Activated T-helper 17 cell treated with anti-CD3 and anti-CD28 coated beads, Interleukin-2, amount 50 U/mL, for 72 hours (primary cell): Measurements from ENCODE around the gene SENP6. TPM values are rescaled to one million over a fixed set of nuclear protein-coding genes. Genes with fewer than 3 reads are reported as not detected.
"Not testable (repeated sequence)": the region's sequence is repeated elsewhere in the genome, so short reads cannot be mapped to it uniquely, and the experiment has no call there.

Source experiments
- ATAC-seq: fragments of 150-1000 bp; cut with Tn5 transposase; replicated peaks from 2 replicates; pipeline ENCODE4 v1.10.0; 2021; ENCODE audit warnings: mild to moderate bottlenecking, moderate library complexity
- H3K27ac Mint-ChIP-seq: one replicate; pipeline ENCODE4 v1.8.0; 2022; ENCODE audit warnings: mixed read lengths
- H3K27me3 Mint-ChIP-seq: one replicate; pipeline ENCODE4 v1.8.0; 2022; ENCODE audit warnings: mixed read lengths
- H3K36me3 Mint-ChIP-seq: one replicate; pipeline ENCODE4 v1.8.0; 2022; ENCODE audit warnings: low read depth, mild to moderate bottlenecking, mixed read lengths
- H3K4me1 Mint-ChIP-seq: one replicate; pipeline ENCODE4 v1.8.0; 2022; ENCODE audit warnings: mixed read lengths
- H3K4me3 Mint-ChIP-seq: one replicate; pipeline ENCODE4 v1.8.0; 2022; ENCODE audit warnings: mild to moderate bottlenecking, mixed read lengths
- H3K9me3 Mint-ChIP-seq: one replicate; pipeline ENCODE4 v1.8.0; 2022; ENCODE audit warnings: mixed read lengths
- total RNA-seq, 2 donors: library from RNA; stranded (reverse); gene quantifications; one replicate each; pipeline ENCODE4 v1.2.3, GENCODE V29; 2022

The SENP6 gene, protein sequence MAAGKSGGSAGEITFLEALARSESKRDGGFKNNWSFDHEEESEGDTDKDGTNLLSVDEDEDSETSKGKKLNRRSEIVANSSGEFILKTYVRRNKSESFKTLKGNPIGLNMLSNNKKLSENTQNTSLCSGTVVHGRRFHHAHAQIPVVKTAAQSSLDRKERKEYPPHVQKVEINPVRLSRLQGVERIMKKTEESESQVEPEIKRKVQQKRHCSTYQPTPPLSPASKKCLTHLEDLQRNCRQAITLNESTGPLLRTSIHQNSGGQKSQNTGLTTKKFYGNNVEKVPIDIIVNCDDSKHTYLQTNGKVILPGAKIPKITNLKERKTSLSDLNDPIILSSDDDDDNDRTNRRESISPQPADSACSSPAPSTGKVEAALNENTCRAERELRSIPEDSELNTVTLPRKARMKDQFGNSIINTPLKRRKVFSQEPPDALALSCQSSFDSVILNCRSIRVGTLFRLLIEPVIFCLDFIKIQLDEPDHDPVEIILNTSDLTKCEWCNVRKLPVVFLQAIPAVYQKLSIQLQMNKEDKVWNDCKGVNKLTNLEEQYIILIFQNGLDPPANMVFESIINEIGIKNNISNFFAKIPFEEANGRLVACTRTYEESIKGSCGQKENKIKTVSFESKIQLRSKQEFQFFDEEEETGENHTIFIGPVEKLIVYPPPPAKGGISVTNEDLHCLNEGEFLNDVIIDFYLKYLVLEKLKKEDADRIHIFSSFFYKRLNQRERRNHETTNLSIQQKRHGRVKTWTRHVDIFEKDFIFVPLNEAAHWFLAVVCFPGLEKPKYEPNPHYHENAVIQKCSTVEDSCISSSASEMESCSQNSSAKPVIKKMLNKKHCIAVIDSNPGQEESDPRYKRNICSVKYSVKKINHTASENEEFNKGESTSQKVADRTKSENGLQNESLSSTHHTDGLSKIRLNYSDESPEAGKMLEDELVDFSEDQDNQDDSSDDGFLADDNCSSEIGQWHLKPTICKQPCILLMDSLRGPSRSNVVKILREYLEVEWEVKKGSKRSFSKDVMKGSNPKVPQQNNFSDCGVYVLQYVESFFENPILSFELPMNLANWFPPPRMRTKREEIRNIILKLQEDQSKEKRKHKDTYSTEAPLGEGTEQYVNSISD
- 10 to 100 TPM; 60.0 to 68.3 TPM for total RNA-seq

DNA sequence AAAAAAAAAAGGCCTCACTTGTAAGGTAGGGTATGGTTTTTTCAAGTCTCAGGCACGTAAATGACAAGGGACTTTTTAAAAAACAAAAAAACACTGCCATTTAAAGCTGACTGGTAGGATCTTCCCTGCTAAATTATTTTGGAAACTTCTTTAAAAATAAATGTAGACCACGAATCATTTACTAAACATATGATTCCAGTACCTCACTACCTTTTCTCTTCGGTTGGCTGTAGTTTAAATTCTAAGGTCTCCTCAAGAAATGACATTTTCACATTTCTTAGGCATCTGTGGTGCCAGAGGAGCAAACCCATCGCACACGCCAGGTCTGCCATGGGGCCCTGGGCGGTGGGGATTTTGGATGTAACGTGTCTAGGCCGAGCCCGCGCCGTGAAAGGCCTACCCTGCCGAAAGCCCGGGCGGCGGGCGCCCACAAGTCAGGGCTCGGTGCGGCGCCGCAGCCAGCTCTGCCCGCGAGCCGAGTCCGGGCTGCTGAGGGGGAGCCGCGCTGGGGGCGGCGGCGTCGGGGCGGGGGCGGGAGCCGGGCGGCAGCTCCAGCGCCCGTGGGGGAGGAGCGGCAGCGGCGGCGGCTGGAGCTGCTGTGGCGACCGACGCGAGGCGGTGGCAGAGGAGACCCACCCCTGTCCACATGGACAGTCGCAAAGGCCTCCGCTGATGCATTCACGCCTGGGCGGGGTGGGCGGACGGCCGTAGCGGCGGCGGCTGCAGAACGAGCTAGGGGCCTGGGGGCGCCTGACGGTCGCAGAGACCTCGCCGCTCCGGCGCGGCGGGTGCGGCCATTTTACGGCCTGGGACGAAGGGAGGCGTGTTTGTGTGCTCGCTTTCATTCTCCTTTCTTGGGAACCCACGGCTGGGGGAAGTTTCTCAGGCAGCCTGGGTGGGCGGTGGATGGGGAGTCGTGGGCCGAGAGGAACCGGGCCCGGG is at the start of gene SENP6:
SENP6 (plus strand) TSS at position 577 of the 942 bp plus-strand sequence. CDS start 645 bp downstream, outside the sequence.
- H3K27me3 Mint-ChIP-seq = no peaks in the 10 kb centered on the region
- peak; percentile 76 for ATAC-seq
- peak within 1 kb of the TSS; percentile 94 for H3K4me3 Mint-ChIP-seq
- peak within 1 kb of the TSS; percentile 96 for H3K27ac Mint-ChIP-seq
- H3K4me1 Mint-ChIP-seq = peaks cover 40% of the 10 kb centered on the region
- H3K9me3 Mint-ChIP-seq = no peaks in the 10 kb centered on the region
- peaks cover 13% of the 10 kb centered on the region for H3K36me3 Mint-ChIP-seq

DNA sequence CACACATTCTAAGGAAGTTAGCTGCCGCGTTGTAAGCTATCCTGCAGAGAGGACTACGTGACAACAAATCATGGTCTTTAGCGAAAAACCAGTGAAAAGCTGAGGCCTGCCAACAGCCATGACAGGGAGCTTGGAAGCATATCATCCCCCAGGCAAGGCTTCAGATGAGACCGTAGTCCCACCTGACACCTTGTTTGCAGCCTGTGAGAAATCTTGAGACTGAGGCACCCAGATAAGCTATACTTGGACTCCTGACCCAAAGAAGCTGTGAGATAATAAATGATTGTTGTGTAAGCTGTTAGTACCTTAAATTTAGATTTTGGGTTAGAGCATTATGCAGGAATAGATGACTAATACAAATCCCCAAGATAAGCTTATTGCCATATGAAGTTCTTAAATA is 45.4 kb upstream of the SENP6 start:
- H3K4me1 Mint-ChIP-seq = peaks cover 5% of the 10 kb centered on the region
- H3K9me3 Mint-ChIP-seq = no peaks in the 10 kb centered on the region
- H3K27ac Mint-ChIP-seq = no peak overlapping the region
- H3K36me3 Mint-ChIP-seq = no peaks in the 10 kb centered on the region
- no peak overlapping the region for H3K4me3 Mint-ChIP-seq
- no peak for ATAC-seq
- no peaks in the 10 kb centered on the region for H3K27me3 Mint-ChIP-seq

DNA sequence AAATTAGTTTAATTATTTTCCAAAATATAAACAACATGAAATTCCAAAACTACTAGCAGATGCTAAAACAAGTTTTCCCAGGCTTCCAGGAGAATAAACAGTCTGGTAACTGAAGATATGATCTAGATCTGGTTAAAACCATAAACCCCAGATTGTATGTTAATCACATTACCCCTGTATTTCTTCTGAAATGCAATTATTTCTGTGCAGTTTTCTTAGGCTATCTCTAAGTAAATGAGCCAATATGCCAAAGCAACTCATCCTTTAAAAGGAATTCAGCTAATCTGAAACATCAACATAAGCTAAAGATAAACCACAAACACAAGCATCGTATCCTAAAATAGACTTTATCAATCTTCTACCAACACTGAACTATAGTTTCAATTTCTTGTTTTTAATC is 44.6 kb upstream of the SENP6 start:
- Mint-ChIP-seq H3K27ac (no peak overlapping the region), H3K4me3 (no peak overlapping the region), H3K9me3 (no peaks in the 10 kb centered on the region), H3K27me3 (no peaks in the 10 kb centered on the region), H3K36me3 (no peaks in the 10 kb centered on the region), H3K4me1 (no peaks in the 10 kb centered on the region)
- ATAC-seq = no peak

DNA sequence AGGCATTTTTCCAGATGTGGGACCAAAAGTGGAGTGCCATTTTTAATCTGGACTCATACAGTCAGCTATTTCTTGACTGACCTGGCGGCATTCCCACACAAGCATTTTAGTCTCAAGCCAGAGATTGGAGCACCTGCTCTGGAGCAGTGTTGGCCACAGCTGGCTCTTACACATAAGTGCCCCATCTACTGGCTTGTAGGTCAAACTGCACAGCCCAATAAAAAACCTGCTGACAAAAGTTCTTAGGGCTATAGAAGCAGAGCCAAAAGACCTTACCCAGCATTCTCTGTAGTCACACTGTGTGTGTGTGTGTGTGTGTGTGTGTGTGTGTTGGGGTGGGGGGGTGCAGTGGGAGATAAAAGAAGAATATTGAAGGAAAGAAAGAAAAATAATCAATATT is 38.6 kb upstream of the SENP6 start:
- Mint-ChIP-seq H3K9me3 (peaks cover 5% of the 10 kb centered on the region), H3K4me1 (no peaks in the 10 kb centered on the region), H3K27ac (no peak overlapping the region), H3K4me3 (no peak overlapping the region), H3K27me3 (peaks cover 25% of the 10 kb centered on the region), H3K36me3 (no peaks in the 10 kb centered on the region)
- peak; percentile 56 for ATAC-seq

DNA sequence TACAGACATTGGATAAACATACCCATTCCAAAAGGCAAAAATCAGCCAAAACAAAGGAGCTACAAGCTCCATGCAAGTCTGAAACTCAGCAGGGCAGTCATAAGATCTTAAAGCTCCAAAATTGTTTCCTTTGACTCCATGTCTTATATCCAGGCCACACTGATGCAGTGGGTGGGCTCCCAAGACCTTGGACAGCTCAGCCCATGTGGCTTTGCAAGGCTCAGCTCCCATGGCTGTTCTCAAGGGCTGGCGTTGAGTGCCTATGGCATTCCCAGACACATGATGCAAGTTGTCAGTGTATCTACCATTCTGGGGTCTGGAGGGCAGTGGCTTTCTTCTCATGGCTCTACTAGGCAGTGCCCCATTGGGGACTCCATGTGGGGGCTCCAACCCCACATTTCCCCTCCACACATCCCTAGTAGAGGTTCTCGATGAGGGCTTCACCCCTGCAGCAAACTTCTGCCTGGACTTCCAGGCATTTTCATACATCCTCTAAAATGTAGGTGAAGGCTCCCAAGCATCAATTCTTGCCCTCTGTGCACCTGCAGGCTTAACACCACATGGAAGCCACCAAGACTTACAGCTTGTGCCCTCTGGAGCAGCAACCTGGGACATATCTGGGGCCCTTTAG is 35.4 kb upstream of the SENP6 start:
- Mint-ChIP-seq H3K27ac (no peak overlapping the region), H3K4me3 (no peak overlapping the region), H3K27me3 (peaks cover 28% of the 10 kb centered on the region), H3K4me1 (no peaks in the 10 kb centered on the region), H3K36me3 (no peaks in the 10 kb centered on the region), H3K9me3 (peaks cover 5% of the 10 kb centered on the region)
- no peak for ATAC-seq

DNA sequence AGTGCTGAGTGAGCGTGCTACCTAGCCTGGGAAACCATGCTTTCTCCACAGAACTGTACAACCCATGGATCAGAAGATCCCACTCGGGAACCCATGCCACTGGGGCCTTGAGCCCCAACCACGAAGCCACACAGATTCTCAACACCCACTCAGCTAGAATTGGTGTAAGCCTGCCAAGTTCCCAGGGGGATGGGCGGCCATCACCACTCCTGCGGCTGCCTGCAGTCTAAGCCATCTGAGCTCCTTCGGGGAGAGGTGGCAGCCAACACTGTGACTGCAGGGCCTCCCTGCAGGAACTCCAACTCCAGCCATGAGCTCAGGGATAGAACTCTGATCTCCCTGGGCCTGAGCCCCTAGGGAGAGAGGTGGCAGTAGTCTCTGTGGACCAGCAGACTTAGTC is 33.6 kb upstream of the SENP6 start:
- no peaks in the 10 kb centered on the region for H3K36me3 Mint-ChIP-seq
- H3K4me3 Mint-ChIP-seq = no peak overlapping the region
- H3K4me1 Mint-ChIP-seq = no peaks in the 10 kb centered on the region
- peaks cover 5% of the 10 kb centered on the region for H3K9me3 Mint-ChIP-seq
- ATAC-seq = no peak
- H3K27me3 Mint-ChIP-seq = peaks cover 28% of the 10 kb centered on the region
- H3K27ac Mint-ChIP-seq = no peak overlapping the region

DNA sequence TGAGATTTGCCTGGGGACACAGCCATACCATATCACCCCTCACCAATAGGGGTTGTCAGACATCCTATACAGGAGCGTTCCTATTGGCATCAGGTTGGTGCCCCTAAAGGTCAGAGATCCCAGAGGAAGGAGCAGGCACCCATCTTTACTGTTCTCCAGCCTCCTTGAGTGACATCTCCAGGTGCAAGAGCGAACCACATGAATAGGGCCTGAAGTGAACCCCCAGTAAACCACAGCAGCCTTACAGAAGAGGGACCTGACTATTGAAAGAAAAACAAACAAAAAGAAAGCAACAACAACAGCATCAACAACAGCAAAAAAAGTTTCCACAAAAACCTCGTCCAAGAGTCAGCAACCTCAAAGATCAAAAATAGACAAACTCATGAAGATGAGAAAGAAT is 32.7 kb upstream of the SENP6 start:
- Mint-ChIP-seq H3K4me1 (no peaks in the 10 kb centered on the region), H3K9me3 (peaks cover 5% of the 10 kb centered on the region), H3K27ac (no peak overlapping the region), H3K36me3 (no peaks in the 10 kb centered on the region), H3K4me3 (no peak overlapping the region), H3K27me3 (peaks cover 28% of the 10 kb centered on the region)
- ATAC-seq = no peak

DNA sequence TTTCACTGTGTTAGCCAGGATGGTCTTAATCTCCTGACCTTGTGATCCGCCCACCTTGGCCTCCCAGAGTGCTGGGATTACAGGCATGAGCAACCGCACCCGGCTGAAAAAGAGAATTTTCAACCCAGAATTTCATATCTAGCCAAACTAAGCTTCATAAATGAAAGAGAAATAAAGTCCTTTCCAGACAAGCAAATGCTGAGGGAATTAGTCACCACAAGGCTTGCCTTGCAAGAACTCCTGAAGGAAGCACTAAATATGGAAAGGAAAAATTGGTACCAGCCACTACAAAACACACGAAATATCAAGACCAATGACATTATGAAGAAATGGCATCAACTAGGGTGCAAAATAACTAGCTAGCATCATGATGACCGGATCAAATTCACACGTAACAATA is 31.0 kb upstream of the SENP6 start:
- not testable (repeated sequence) for ATAC-seq, H3K4me1 Mint-ChIP-seq, H3K36me3 Mint-ChIP-seq, H3K27ac Mint-ChIP-seq, H3K9me3 Mint-ChIP-seq, H3K4me3 Mint-ChIP-seq
- H3K27me3 Mint-ChIP-seq = peaks cover 17% of the 10 kb centered on the region

DNA sequence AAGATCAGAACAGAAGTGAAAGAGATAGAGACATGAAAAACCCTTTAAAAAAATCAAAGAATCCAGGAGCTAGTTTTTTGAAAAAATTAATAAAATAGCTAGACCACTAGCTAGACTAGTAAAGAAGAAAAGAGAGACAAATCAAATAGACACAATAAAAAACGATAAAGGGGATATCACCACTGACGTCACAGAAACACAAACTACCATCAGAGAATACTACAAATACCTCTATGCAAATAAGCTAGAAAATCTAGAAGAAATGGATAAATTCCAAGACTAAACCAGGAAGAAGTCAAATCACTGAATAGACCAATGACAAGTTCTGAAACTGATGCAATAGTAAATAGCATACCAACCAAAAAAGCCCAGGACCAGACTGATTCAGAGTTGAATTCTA is 29.6 kb upstream of the SENP6 start:
- ATAC-seq = no peak
- Mint-ChIP-seq H3K27ac (no peak overlapping the region), H3K4me1 (no peaks in the 10 kb centered on the region), H3K27me3 (peaks cover 10% of the 10 kb centered on the region), H3K9me3 (no peaks in the 10 kb centered on the region), H3K36me3 (no peaks in the 10 kb centered on the region), H3K4me3 (no peak overlapping the region)

DNA sequence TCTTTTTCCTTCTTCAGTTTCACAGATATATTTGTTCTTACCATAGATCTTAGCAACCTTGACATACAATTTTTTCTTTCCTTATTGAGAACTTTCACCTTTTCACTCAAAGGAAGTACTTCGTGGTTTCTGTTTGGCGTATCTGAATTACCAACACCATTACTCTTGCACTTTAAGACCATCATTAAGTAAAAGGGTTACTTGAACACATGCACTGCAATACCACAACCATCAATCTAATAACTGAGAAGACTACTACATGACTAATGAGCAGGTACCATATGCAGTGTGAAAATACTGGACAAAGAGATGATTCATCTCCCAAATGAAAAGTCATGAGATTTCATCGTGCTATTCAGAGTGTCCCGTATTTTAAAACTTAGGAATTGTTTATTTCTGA is 21.7 kb upstream of the SENP6 start:
- Mint-ChIP-seq H3K4me3 (peak overlapping the region; percentile 7), H3K4me1 (peaks cover 7% of the 10 kb centered on the region), H3K9me3 (no peaks in the 10 kb centered on the region), H3K36me3 (no peaks in the 10 kb centered on the region), H3K27me3 (no peaks in the 10 kb centered on the region), H3K27ac (no peak overlapping the region)
- peak; percentile 86 for ATAC-seq

DNA sequence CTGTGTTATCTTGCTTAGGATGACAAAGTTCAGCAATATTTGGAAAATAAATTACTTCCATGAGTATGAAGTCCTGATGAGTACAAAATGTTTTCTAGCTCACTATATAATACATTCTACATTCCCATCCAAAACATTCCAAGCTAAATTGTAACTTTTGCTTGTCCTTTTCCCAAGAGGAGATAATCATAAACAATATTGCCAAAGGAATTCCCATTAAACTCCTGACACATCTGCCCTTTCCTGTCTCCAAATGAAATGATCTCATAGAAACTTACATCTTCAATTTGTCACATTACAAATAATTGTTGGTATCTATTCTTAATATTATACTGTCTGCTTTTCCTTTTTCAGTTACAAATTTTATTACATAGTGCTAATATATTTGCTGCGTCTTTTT is 20.4 kb upstream of the SENP6 start:
- Mint-ChIP-seq H3K4me1 (peaks cover 7% of the 10 kb centered on the region), H3K27me3 (no peaks in the 10 kb centered on the region), H3K4me3 (no peak overlapping the region), H3K9me3 (no peaks in the 10 kb centered on the region), H3K27ac (no peak overlapping the region), H3K36me3 (no peaks in the 10 kb centered on the region)
- ATAC-seq = no peak

DNA sequence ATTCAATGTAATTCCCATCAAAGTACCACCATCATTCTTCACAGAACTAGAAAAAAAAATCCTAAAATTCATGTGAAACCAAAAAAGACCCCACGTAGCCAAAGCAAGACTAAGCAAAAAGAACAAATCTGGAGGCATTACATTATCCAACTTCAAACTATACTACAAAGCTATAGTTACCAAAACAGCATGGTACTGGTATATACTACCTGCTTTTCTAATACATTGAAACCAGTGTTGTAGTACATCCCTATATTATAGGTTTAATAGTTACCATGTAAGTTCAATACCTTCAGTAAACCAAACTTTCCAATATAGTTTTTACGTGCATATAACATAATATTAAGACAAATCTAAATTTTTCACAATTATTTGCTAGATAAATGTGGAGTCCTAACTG is 17.1 kb upstream of the SENP6 start:
- not testable (repeated sequence) for H3K9me3 Mint-ChIP-seq, H3K27ac Mint-ChIP-seq, ATAC-seq, H3K4me1 Mint-ChIP-seq, H3K4me3 Mint-ChIP-seq, H3K36me3 Mint-ChIP-seq, H3K27me3 Mint-ChIP-seq

DNA sequence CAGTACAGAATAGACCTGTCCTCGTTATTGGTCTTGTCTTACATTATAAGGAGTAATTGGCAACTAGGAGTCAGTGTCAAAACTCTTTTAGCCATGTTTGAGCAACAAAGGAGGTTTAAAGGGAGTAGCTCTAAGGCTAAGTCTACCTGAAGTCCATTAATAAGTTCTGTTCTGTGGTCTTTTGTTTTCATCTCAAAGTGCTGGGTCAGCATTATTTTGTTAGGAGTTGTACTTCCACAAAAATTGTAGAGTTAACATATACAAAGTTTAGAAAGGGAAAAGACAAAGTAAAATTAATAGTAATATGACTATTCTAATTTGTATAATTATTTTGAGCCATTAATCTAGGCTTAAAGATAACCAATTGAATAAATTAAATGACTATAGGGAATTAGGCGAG is 12.7 kb upstream of the SENP6 start:
- H3K36me3 Mint-ChIP-seq = no peaks in the 10 kb centered on the region
- no peaks in the 10 kb centered on the region for H3K9me3 Mint-ChIP-seq
- H3K27ac Mint-ChIP-seq = no peak overlapping the region
- no peaks in the 10 kb centered on the region for H3K27me3 Mint-ChIP-seq
- no peak overlapping the region for H3K4me3 Mint-ChIP-seq
- H3K4me1 Mint-ChIP-seq = no peaks in the 10 kb centered on the region
- ATAC-seq = no peak
